Activated naive CD4-positive, alpha-beta T cell treated with anti-CD3 and anti-CD28 coated beads for 36 hours (primary cell): ENCODE measurements around the gene TGFBRAP1. TPM values are rescaled to one million over a fixed set of nuclear protein-coding genes. Genes with fewer than 3 reads are reported as not detected.

Experiments
- CTCF ChIA-PET: fragments of 350-600 bp; sonication (Branson Sonifier 250); formaldehyde crosslinking; loops from one replicate; lab custom pipeline; 2021; ENCODE audit warnings: antibody characterized with exemption; lab: Charles Lee
- DNase-seq: peaks from one replicate; pipeline ENCODE4 v3.0.0-alpha.2; 2020
- H3K27ac Mint-ChIP-seq: one replicate; pipeline ENCODE4 v1.8.0; 2021; ENCODE audit warnings: mild to moderate bottlenecking, mixed read lengths
- H3K27me3 Mint-ChIP-seq: one replicate; pipeline ENCODE4 v1.8.0; 2021; ENCODE audit warnings: low read depth, mixed read lengths
- H3K36me3 Mint-ChIP-seq: one replicate; pipeline ENCODE4 v1.8.0; 2021; ENCODE audit warnings: low read depth, mixed read lengths
- H3K4me1 Mint-ChIP-seq: one replicate; pipeline ENCODE4 v1.8.0; 2021; ENCODE audit warnings: low read depth, mixed read lengths
- H3K4me3 Mint-ChIP-seq: one replicate; pipeline ENCODE4 v1.8.0; 2021; ENCODE audit warnings: mild to moderate bottlenecking, moderate library complexity, mixed read lengths
- H3K9me3 Mint-ChIP-seq: one replicate; pipeline ENCODE4 v1.8.0; 2021; ENCODE audit warnings: mixed read lengths
- intact Hi-C: fragments of 100-400 bp; cut with micrococcal nuclease; formaldehyde crosslinking; loops from one replicate; pipeline ENCODE4 v1.15.1; 2023
- total RNA-seq, 2 experiments: library from RNA; stranded (reverse); gene quantifications; one replicate each; pipeline ENCODE4 v1.2.3, GENCODE V29; 2021

The TGFBRAP1 gene
- total RNA-seq, 2 experiments from 2014 or later = 13.6 to 15.3 TPM

GRCh38 chr2:105307962-105308361 lies 21.6 kb downstream of the TGFBRAP1 start:
- no peak overlapping the region for H3K27ac Mint-ChIP-seq
- no peaks in the 10 kb centered on the region for H3K9me3 Mint-ChIP-seq
- no peaks in the 10 kb centered on the region for H3K27me3 Mint-ChIP-seq
- CTCF ChIA-PET = no interaction called here
- H3K36me3 Mint-ChIP-seq = peaks cover 14% of the 10 kb centered on the region
- intact Hi-C loops = no loop called here
- DNase-seq = no peak
- no peak overlapping the region for H3K4me3 Mint-ChIP-seq
- peaks cover 23% of the 10 kb centered on the region for H3K4me1 Mint-ChIP-seq

GRCh38 chr2:105307550-105307949 lies 22.0 kb downstream of the TGFBRAP1 start:
- Mint-ChIP-seq H3K36me3 (peaks cover 14% of the 10 kb centered on the region), H3K9me3 (no peaks in the 10 kb centered on the region), H3K4me1 (peaks cover 27% of the 10 kb centered on the region), H3K27me3 (no peaks in the 10 kb centered on the region), H3K27ac (no peak overlapping the region), H3K4me3 (no peak overlapping the region)
- intact Hi-C loops = no loop called here
- DNase-seq = no peak
- CTCF ChIA-PET = no interaction called here

DNA sequence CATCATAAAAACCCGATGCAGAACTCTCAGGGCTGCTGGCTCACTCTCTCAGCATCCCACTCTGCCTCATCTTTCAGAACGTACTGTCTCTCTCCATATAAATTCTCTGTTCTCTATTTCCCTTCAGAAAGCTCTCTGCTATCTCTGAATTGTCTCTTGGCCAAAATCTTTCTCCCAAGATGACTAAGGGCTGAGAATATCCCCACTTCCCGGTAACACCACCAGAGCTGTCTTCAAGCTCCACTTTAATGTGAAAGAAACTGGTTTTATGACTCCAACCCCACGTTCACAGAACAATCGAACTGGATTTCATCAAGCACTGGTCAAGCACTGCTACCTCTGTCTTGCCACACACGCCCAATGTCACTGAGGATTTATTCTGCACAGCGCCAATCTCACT lies 22.4 kb downstream of the TGFBRAP1 start:
- intact Hi-C loops = no loop called here
- CTCF ChIA-PET = no interaction called here
- H3K36me3 Mint-ChIP-seq = peaks cover 16% of the 10 kb centered on the region
- H3K27me3 Mint-ChIP-seq = no peaks in the 10 kb centered on the region
- no peak for DNase-seq
- H3K4me3 Mint-ChIP-seq = no peak overlapping the region
- H3K4me1 Mint-ChIP-seq = peaks cover 30% of the 10 kb centered on the region
- H3K9me3 Mint-ChIP-seq = no peaks in the 10 kb centered on the region
- no peak overlapping the region for H3K27ac Mint-ChIP-seq

DNA sequence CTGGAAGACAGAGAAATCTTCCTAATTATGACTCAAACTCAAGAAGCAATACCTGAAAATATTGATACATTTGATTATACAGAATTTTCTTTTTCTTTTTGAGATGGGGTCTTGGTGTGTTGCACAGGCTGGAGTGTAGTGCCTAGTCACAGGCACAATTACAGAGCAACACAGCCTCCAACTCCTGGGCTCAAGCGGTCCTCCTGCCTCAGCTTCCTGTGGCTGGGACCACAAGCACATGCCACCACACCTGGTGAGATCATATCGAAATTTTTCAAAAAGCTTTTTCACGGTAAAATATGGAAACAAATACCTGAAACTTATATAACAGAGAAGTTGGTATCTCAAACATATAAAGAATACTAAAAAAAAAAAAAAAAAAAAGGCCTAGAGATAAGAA lies 27.9 kb downstream of the TGFBRAP1 start:
- Mint-ChIP-seq H3K9me3 (no peaks in the 10 kb centered on the region), H3K4me1 (peaks cover 24% of the 10 kb centered on the region), H3K27ac (no peak overlapping the region), H3K27me3 (no peaks in the 10 kb centered on the region), H3K4me3 (no peak overlapping the region), H3K36me3 (peaks cover 22% of the 10 kb centered on the region)
- intact Hi-C loops = no loop called here
- CTCF ChIA-PET = interaction anchor here (0.6 to 0.9 kb wide), 2 partner anchors 9 to 45 kb away, joined by 3 to 4 read pairs; no protein-coding TSS in a partner anchor
- peak; percentile 22 for DNase-seq

GRCh38 chr2:105299290-105299689 lies 30.2 kb downstream of the TGFBRAP1 start:
- no peak for DNase-seq
- no peak overlapping the region for H3K4me3 Mint-ChIP-seq
- no peaks in the 10 kb centered on the region for H3K9me3 Mint-ChIP-seq
- H3K27me3 Mint-ChIP-seq = no peaks in the 10 kb centered on the region
- CTCF ChIA-PET = no interaction called here
- peaks cover 31% of the 10 kb centered on the region for H3K36me3 Mint-ChIP-seq
- H3K4me1 Mint-ChIP-seq = peaks cover 19% of the 10 kb centered on the region
- intact Hi-C loops = no loop called here
- H3K27ac Mint-ChIP-seq = no peak overlapping the region

DNA sequence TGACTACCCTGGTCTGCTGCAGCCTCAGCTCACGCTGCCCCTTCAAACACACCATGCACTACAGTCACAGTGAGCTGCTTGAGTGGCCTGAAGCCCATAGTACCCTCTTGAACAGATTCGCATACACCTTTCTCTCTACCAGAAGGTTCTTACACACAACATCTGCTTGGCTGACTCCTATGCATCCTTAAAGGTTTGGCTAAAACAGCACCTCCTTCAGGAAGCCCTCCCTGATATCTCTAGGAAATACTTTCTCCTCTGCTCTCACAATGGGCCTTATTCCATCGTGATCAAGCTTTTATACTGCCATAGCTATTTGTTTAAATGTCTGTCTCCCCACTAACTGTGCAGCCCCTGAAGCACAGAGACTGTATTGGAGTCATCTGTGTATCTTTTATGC lies 31.5 kb downstream of the TGFBRAP1 start:
- Mint-ChIP-seq H3K27ac (no peak overlapping the region), H3K27me3 (no peaks in the 10 kb centered on the region), H3K9me3 (no peaks in the 10 kb centered on the region), H3K36me3 (peaks cover 34% of the 10 kb centered on the region), H3K4me3 (no peak overlapping the region), H3K4me1 (peaks cover 12% of the 10 kb centered on the region)
- intact Hi-C loops = no loop called here
- CTCF ChIA-PET = interaction anchor here (0.5 to 0.6 kb wide), 2 partner anchors 14 to 223 kb away, joined by 3 to 5 read pairs; no protein-coding TSS in a partner anchor
- no peak for DNase-seq

DNA sequence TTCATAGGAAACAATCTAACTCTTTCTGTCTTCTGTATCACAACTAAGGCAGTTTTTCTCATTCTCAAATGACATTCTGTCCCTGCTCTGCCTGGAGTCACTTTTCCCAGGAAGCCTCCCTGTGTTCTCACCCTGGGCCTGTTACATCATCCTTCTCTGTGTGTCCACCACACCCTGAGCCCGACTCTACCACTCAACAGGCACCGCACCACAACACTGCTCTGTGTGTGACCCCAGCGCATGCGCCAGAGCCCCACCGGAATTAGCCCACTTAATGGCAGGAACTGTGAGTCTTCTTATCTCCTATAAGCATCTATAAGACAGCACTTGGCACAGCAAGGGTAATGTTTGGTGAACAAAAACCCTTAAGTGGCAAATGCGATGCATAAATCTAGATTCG lies 32.3 kb downstream of the TGFBRAP1 start:
- intact Hi-C loops = no loop called here
- Mint-ChIP-seq H3K9me3 (no peaks in the 10 kb centered on the region), H3K4me3 (no peak overlapping the region), H3K27me3 (no peaks in the 10 kb centered on the region), H3K4me1 (peaks cover 6% of the 10 kb centered on the region), H3K27ac (no peak overlapping the region), H3K36me3 (peaks cover 33% of the 10 kb centered on the region)
- CTCF ChIA-PET = interaction anchor here (0.6 kb wide), 1 partner anchor 245 kb away, joined by 3 read pairs; no protein-coding TSS in a partner anchor
- no peak for DNase-seq

DNA sequence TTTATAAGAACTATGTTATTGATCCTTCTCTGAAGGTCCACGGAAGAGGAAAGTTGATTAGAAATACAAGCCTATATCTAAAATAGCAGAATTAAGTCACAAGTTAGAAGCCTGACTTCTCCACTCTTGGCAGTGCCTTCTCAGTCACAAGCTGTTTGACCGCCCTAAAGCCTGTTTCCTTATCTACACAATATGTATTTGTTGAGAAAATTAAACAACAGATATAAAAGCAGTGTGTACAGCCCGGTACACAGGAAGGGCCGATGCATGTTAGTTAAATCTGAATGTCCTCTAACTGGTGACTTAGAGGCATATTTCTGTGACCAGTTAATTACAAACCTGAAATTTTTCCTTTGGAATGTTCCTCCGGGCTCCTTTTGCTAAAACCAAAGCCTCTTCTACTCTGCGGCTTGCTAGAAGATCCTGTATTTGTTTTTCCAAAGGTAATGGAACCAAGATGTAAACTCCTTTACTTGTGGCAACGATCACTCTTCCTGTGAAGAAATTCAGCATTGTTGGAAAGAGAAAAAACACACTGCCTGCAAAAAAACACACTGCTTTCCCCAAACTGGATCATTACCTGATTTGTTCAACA lies 33.4 kb downstream of the TGFBRAP1 start:
- Mint-ChIP-seq H3K4me3 (no peak overlapping the region), H3K27me3 (no peaks in the 10 kb centered on the region), H3K36me3 (peaks cover 41% of the 10 kb centered on the region), H3K9me3 (no peaks in the 10 kb centered on the region), H3K27ac (no peak overlapping the region), H3K4me1 (no peaks in the 10 kb centered on the region)
- no peak for DNase-seq
- CTCF ChIA-PET = no interaction called here
- intact Hi-C loops = no loop called here

- no peak overlapping the region for H3K4me3 Mint-ChIP-seq
- DNase-seq = peak; percentile 55
- H3K27me3 Mint-ChIP-seq = no peaks in the 10 kb centered on the region
- CTCF ChIA-PET = interaction anchor here (1.5 kb wide), 1 partner anchor 27 kb away, joined by 4 read pairs; no protein-coding TSS in a partner anchor
- no peaks in the 10 kb centered on the region for H3K9me3 Mint-ChIP-seq
- H3K36me3 Mint-ChIP-seq = peaks cover 46% of the 10 kb centered on the region
- no peak overlapping the region for H3K27ac Mint-ChIP-seq
- H3K4me1 Mint-ChIP-seq = no peaks in the 10 kb centered on the region
- intact Hi-C loops = loop anchor here (2.0 kb wide), 1 partner anchor 180 kb away; no protein-coding TSS in a partner anchor
Measured at GRCh38 chr2:105294844-105295481, 34.6 kb downstream of the TGFBRAP1 start.

GRCh38 chr2:105294046-105294445 lies 35.5 kb downstream of the TGFBRAP1 start:
- intact Hi-C loops = loop anchor here (2.0 kb wide), 1 partner anchor 179 kb away; no protein-coding TSS in a partner anchor
- Mint-ChIP-seq H3K27ac (no peak overlapping the region), H3K27me3 (no peaks in the 10 kb centered on the region), H3K9me3 (no peaks in the 10 kb centered on the region), H3K4me3 (no peak overlapping the region), H3K4me1 (no peaks in the 10 kb centered on the region), H3K36me3 (peaks cover 49% of the 10 kb centered on the region)
- no peak for DNase-seq
- CTCF ChIA-PET = no interaction called here

GRCh38 chr2:105291981-105292380 lies 37.6 kb downstream of the TGFBRAP1 start:
- Mint-ChIP-seq H3K4me3 (no peak overlapping the region), H3K27ac (no peak overlapping the region), H3K27me3 (no peaks in the 10 kb centered on the region), H3K4me1 (peaks cover 1% of the 10 kb centered on the region), H3K9me3 (no peaks in the 10 kb centered on the region), H3K36me3 (peaks cover 34% of the 10 kb centered on the region)
- no peak for DNase-seq
- CTCF ChIA-PET = interaction anchor here (0.6 to 0.7 kb wide), 3 partner anchors 10 to 146 kb away, joined by 3 read pairs; no protein-coding TSS in a partner anchor
- intact Hi-C loops = no loop called here

GRCh38 chr2:105290981-105291660 lies 38.4 kb downstream of the TGFBRAP1 start:
- H3K36me3 Mint-ChIP-seq = peaks cover 31% of the 10 kb centered on the region
- H3K27me3 Mint-ChIP-seq = no peaks in the 10 kb centered on the region
- intact Hi-C loops = no loop called here
- H3K9me3 Mint-ChIP-seq = no peaks in the 10 kb centered on the region
- H3K4me3 Mint-ChIP-seq = no peak overlapping the region
- DNase-seq = no peak
- CTCF ChIA-PET = no interaction called here
- H3K27ac Mint-ChIP-seq = no peak overlapping the region
- peaks cover 1% of the 10 kb centered on the region for H3K4me1 Mint-ChIP-seq
